H1 (cell line): ENCODE results near the gene WDR5. TPM values are rescaled to one million over a fixed set of nuclear protein-coding genes. Genes with fewer than 3 reads are reported as not detected.
"Not testable (repeated sequence)": the region's sequence is repeated elsewhere in the genome, so short reads cannot be mapped to it uniquely, and the experiment has no call there.

ENCODE experiments used
- CTCF ChIA-PET: fragments of 300-600 bp; sonication (Branson Sonifier 250); formaldehyde crosslinking; loops from one replicate; lab custom pipeline; 2021; ENCODE audit not compliant: partially characterized antibody; lab: Charles Lee
- POLR2A ChIA-PET: fragments of 300-600 bp; sonication (Branson Sonifier 250); formaldehyde crosslinking; loops from one replicate; lab custom pipeline; 2021; ENCODE audit warnings: inconsistent platforms; ENCODE audit not compliant: partially characterized antibody; lab: Charles Lee
- DNase-seq, 2 experiments: peaks; one replicate each; pipeline versions ENCODE4 v3.0.0 to v3.0.0-alpha.2; 2010 to 2022; ENCODE audit warnings: low spot score in 2 of 2, low read depth in 1 of 2, mixed read lengths in 1 of 2
- FAIRE-seq: peaks from 2 replicates; lab custom pipeline; 2011; peaks lifted over from hg19 to GRCh38; lab: Jason Lieb, UNC
- H2AFZ ChIP-seq: 2 replicates; pipeline ENCODE4 v1.8.1; 2012; ENCODE audit warnings: low read length, inconsistent platforms
- H2AK5ac ChIP-seq: 2 replicates; pipeline ENCODE4 v1.6.1; 2013; ENCODE audit warnings: low read depth, low read length
- H2BK120ac ChIP-seq: replicated peaks from 2 replicates; pipeline ENCODE3; 2013; ENCODE audit warnings: low read depth, low read length, inconsistent platforms
- H2BK12ac ChIP-seq: 2 replicates; pipeline ENCODE4 v1.6.1; 2013; ENCODE audit warnings: low read depth, low read length
- H2BK15ac ChIP-seq: 2 replicates; pipeline ENCODE4 v1.6.1; 2013; ENCODE audit warnings: low read length
- H2BK20ac ChIP-seq: 2 replicates; pipeline ENCODE4 v1.6.1; 2013; ENCODE audit warnings: low read length
- H2BK5ac ChIP-seq: 2 replicates; pipeline ENCODE4 v1.6.1; 2013; ENCODE audit warnings: low read depth, low read length
- H3K14ac ChIP-seq: 2 replicates; pipeline ENCODE4 v1.6.1; 2013; ENCODE audit warnings: inconsistent platforms; ENCODE audit not compliant: insufficient read length
- H3K18ac ChIP-seq: 2 replicates; pipeline ENCODE4 v1.6.1; 2013; ENCODE audit warnings: low read length; ENCODE audit errors: extremely low read depth
- H3K23ac ChIP-seq: 2 replicates; pipeline ENCODE4 v1.6.1; 2013; ENCODE audit warnings: inconsistent platforms; ENCODE audit not compliant: insufficient read length
- H3K23me2 ChIP-seq: 2 replicates; pipeline ENCODE4 v1.6.1; 2013; ENCODE audit warnings: low read depth, low read length
- H3K27ac ChIP-seq: 2 replicates; pipeline ENCODE4 v1.6.1; 2011; ENCODE audit warnings: low read depth, low read length, inconsistent platforms
- H3K27me3 ChIP-seq, 4 experiments: replicated peaks in 1 of 4; 1 replicate in 1 of 4; 2 replicates in 3 of 4; pipeline versions ENCODE4 v1.6.1 to v1.8.1; 2011 to 2013; ENCODE audit warnings: low read length in 3 of 4, mild to moderate bottlenecking in 3 of 4, inconsistent platforms in 2 of 4, mixed read lengths in 2 of 4, moderate library complexity in 1 of 4; ENCODE audit not compliant: control insufficient read depth in 3 of 4, insufficient read depth in 3 of 4; ENCODE audit errors: extremely low read depth in 1 of 4
- H3K36me3 ChIP-seq, 4 experiments: 2 replicates each; pipeline versions ENCODE4 v1.6.1 to v1.8.1; 2011 to 2013; ENCODE audit warnings: mild to moderate bottlenecking in 4 of 4, low read length in 3 of 4, moderate library complexity in 2 of 4, control low read depth in 1 of 4, inconsistent platforms in 1 of 4; ENCODE audit not compliant: insufficient read depth in 4 of 4, control insufficient read depth in 2 of 4
- H3K4ac ChIP-seq: replicated peaks from 2 replicates; pipeline ENCODE3; 2013; ENCODE audit warnings: low read length, low read depth, mixed read lengths, inconsistent platforms; ENCODE audit not compliant: insufficient read length
- H3K4me1 ChIP-seq, 4 experiments: replicated peaks in 1 of 4; 1 replicate in 1 of 4; 2 replicates in 3 of 4; pipeline versions ENCODE4 v1.6.1 to v1.8.1; 2011 to 2013; ENCODE audit warnings: low read length in 3 of 4, inconsistent platforms in 2 of 4, mixed read lengths in 1 of 4; ENCODE audit not compliant: insufficient read depth in 4 of 4, control insufficient read depth in 3 of 4
- H3K4me2 ChIP-seq, 2 experiments: 2 replicates each; pipeline versions ENCODE4 v1.6.1 to v1.8.1; 2011 to 2013; ENCODE audit warnings: low read depth in 2 of 2, low read length in 2 of 2, control low read depth in 1 of 2, inconsistent platforms in 1 of 2, mild to moderate bottlenecking in 1 of 2; ENCODE audit not compliant: insufficient read depth in 1 of 2
- H3K4me3 ChIP-seq, 4 experiments: fragments of 200-600, 300-600 bp in 1 of 4; sonication (generic), shearing (Covaris generic), sonication (Bioruptor Twin) in 1 of 4; 2 replicates each; pipeline versions ENCODE4 v1.5.1 to v1.8.1; 2011 to 2016; ENCODE audit warnings: low read length in 4 of 4, low read depth in 3 of 4, control low read depth in 2 of 4, inconsistent platforms in 2 of 4, mild to moderate bottlenecking in 2 of 4, mixed read lengths in 1 of 4, moderate library complexity in 1 of 4; ENCODE audit not compliant: insufficient read depth in 2 of 4; ENCODE audit errors: extremely low read depth in 1 of 4
- H3K56ac ChIP-seq: replicated peaks from 2 replicates; pipeline ENCODE3; 2013; ENCODE audit warnings: low read depth, mild to moderate bottlenecking, mixed read lengths, low read length, inconsistent platforms; ENCODE audit not compliant: insufficient read length
- H3K79me1 ChIP-seq: 2 replicates; pipeline ENCODE4 v1.6.1; 2013; ENCODE audit warnings: low read depth, low read length, control low read depth
- H3K79me2 ChIP-seq, 2 experiments: 2 replicates each; pipeline versions ENCODE4 v1.6.1 to v1.8.1; 2012 to 2013; ENCODE audit warnings: low read length in 2 of 2, mild to moderate bottlenecking in 2 of 2, inconsistent platforms in 1 of 2; ENCODE audit not compliant: insufficient read depth in 2 of 2, control insufficient read depth in 1 of 2
- H3K9ac ChIP-seq, 4 experiments: replicated peaks in 1 of 4; 1 replicate in 1 of 4; 2 replicates in 3 of 4; pipeline versions ENCODE4 v1.6.1 to v1.8.1; 2011 to 2013; ENCODE audit warnings: low read depth in 3 of 4, low read length in 3 of 4, control low read depth in 2 of 4, mild to moderate bottlenecking in 2 of 4, moderate library complexity in 2 of 4, inconsistent platforms in 1 of 4; ENCODE audit errors: extremely low read depth in 1 of 4
- H3K9me3 ChIP-seq, 2 experiments: 2 replicates each; pipeline versions ENCODE4 v1.6.1 to v1.8.1; 2012 to 2013; ENCODE audit warnings: mild to moderate bottlenecking in 2 of 2, moderate library complexity in 2 of 2, control low read depth in 1 of 2, inconsistent platforms in 1 of 2, low read depth in 1 of 2, low read length in 1 of 2, mixed read lengths in 1 of 2; ENCODE audit not compliant: insufficient read depth in 2 of 2
- H4K20me1 ChIP-seq, 2 experiments: replicated peaks in 1 of 2; 2 replicates each; pipeline versions ENCODE3 to v1.8.1; 2011 to 2013; ENCODE audit warnings: inconsistent platforms in 2 of 2, low read length in 2 of 2, mild to moderate bottlenecking in 1 of 2; ENCODE audit not compliant: insufficient read depth in 2 of 2, control insufficient read depth in 1 of 2
- H4K5ac ChIP-seq: 2 replicates; pipeline ENCODE4 v1.6.1; 2013; ENCODE audit warnings: low read length, low read depth, mixed read lengths, inconsistent platforms; ENCODE audit not compliant: insufficient read length
- H4K8ac ChIP-seq: 2 replicates; pipeline ENCODE4 v1.8.0; 2013; ENCODE audit warnings: mild to moderate bottlenecking, moderate library complexity, low read length, inconsistent platforms; ENCODE audit not compliant: insufficient read depth; ENCODE audit errors: extremely low read depth
- H4K91ac ChIP-seq: replicated peaks from 2 replicates; pipeline ENCODE3; 2013; ENCODE audit warnings: low read length, mixed read lengths, inconsistent platforms; ENCODE audit not compliant: insufficient read length
- WGBS, 2 experiments: shearing (Covaris generic) in 1 of 2; methylation state at CpG; one replicate each; pipeline versions ENCODE4 v1.1.6 to v1.1.7; 2013 to 2015; ENCODE audit warnings: low lambda C conversion rate in 2 of 2, mixed read lengths in 2 of 2, inconsistent platforms in 1 of 2, low coverage in 1 of 2, missing lambda C conversion rate in 1 of 2; ENCODE audit not compliant: insufficient replicate concordance in 2 of 2, insufficient coverage in 1 of 2, insufficient read length in 1 of 2; ENCODE audit errors: extremely low coverage in 1 of 2, missing lambda C conversion rate in 1 of 2; 5-methylcytosine and 5-hydroxymethylcytosine counted together
- polyA plus RNA-seq, 7 experiments: library from polyadenylated mRNA; depleted of rRNA in 3 of 7; stranded (reverse) in 5 of 7; unstranded in 2 of 7; fragments of >200 nt in 5 of 7; fragments of 200-250 nt in 2 of 7; gene quantifications; 1 replicate in 5 of 7; 2 replicates in 1 of 7; 4 replicates in 1 of 7; pipeline versions ENCODE4 v1.2.1 to v1.2.3, GENCODE V29; 2011 to 2013; ENCODE audit warnings: missing spikeins in 2 of 7, mixed read lengths in 2 of 7
- total RNA-seq: library from RNA; stranded (reverse); fragmentation: NEBNext Ultra II Directional; extraction: Animal tissue kit (Norgen Biotek cat#: 25700); gene quantifications from 2 replicates; pipeline ENCODE4 v1.2.1, GENCODE V29; 2021

WDR5 gene
- total and polyA plus RNA-seq, 2 of the 8 experiments (the other 6 are each of a cell fraction or from before 2014, with no cell fraction given): 38.4 to 68.1 TPM

DNA sequence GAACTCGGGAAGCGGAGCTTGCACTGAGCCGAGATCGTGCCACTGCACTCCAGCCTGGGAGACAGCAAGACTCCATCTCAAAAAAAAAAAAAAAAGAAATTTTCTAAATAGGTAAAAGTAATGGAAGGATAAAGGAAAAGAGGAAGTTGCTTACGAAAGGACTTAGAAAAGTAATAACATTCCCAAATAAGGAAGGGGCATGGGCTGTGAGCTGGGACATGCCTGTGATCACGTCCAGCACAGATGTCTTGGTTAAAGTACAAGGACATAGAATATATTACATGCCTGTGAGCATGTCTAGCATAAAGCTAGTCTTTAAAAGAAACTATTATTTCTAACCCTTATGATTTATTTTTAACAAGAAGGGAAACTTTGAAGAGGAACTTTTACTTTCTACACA is 34.7 kb upstream of the WDR5 start:
- H3K4me2 ChIP-seq, H3K56ac ChIP-seq, CTCF ChIA-PET, H3K9ac ChIP-seq, H2BK120ac ChIP-seq, H3K23ac ChIP-seq, H2BK12ac ChIP-seq, H3K4me3 ChIP-seq, H4K91ac ChIP-seq, H3K27ac ChIP-seq, H4K8ac ChIP-seq, H4K5ac ChIP-seq, H3K79me2 ChIP-seq, FAIRE-seq, H2BK20ac ChIP-seq, H3K14ac ChIP-seq, H3K18ac ChIP-seq, H3K79me1 ChIP-seq, H4K20me1 ChIP-seq, DNase-seq, H3K4me1 ChIP-seq, H2BK15ac ChIP-seq, H3K36me3 ChIP-seq, H3K4ac ChIP-seq, H2AFZ ChIP-seq, H3K27me3 ChIP-seq, H2BK5ac ChIP-seq, H2AK5ac ChIP-seq: not testable (repeated sequence)
- H3K23me2 ChIP-seq: peaks cover 15% of the 10 kb centered on the region; the same call in 1 of the 2 replicates
- peaks cover 0 to 11% of the 10 kb centered on the region in 2 experiments; a peak in 1 of 4 replicates for H3K9me3 ChIP-seq
- POLR2A ChIA-PET: interaction anchor here (1.0 kb wide), 1 partner anchor 35 kb away, joined by 3 read pairs; the partner anchor contains the start of gene WDR5
- WGBS, 2 experiments: 83% methylated on average over 5 of the region's 6 CpGs; no CpG with 5 or more reads in 1 of the 2 experiments
